SK-N-SH treated with all-trans-retinoic acid at 6 μM for 48 hours (cell line): ENCODE measurements around the gene SMYD3.

Source experiments
- SNAI2 ChIP-seq: fragments of 250-450 bp; sonication (Bioruptor Pico); IDR thresholded peaks from 2 replicates; pipeline ENCODE4 v1.5.0; 2020; ENCODE audit warnings: mild to moderate bottlenecking, moderate library complexity
- ZFP3 ChIP-seq: fragments of 250-450 bp; sonication (Bioruptor Pico); IDR thresholded peaks from 2 replicates; pipeline ENCODE4 v1.5.0; 2020; ENCODE audit warnings: mild to moderate bottlenecking, moderate library complexity
- ZFP30 ChIP-seq: fragments of 450-650 bp; formaldehyde crosslinking; IDR thresholded peaks from 2 replicates; pipeline ENCODE4 v1.5.0; 2022; ENCODE audit warnings: mild to moderate bottlenecking, moderate library complexity
- ZNF70 ChIP-seq: fragments of 450-650 bp; formaldehyde crosslinking; IDR thresholded peaks from 2 replicates; pipeline ENCODE4 v1.5.0; 2020; ENCODE audit warnings: mild to moderate bottlenecking, moderate library complexity
- TF ChIP-seq, protein P1 (sequence below): fragments of 250-450 bp; sonication (Bioruptor Pico); IDR thresholded peaks from 2 replicates; pipeline ENCODE4 v1.5.0; 2020; ENCODE audit warnings: mild to moderate bottlenecking, moderate library complexity

DNA sequence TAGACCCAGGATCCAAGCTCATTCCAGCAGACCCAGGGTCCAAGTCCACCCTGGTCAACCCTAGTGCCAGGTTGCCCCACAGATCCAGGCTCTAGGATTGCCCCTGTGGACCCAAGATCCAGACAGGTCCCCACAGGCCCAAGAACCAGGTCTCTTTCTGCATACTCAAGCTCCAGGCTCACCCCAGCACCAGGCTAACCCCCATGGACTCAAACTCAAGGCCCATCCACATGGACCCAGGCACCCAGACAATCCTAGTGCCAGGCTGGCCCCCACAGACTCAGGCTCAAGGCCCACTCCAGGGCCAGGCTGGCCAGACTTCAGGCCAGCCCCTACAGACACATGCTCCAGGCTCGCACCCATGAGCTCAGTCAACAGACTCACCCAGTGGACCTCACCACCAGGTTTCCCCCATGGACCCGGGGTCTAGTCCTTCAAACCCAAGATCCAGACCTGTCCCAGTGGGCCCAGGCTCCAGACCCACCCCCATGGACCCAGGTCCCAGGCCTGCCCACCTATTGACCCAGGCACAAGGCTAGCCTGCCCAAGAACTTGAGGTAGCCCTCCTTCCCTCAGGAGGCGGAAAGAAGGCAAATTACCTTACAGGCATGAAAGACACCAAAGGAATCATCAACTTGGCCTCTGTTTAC lies 124.4 kb downstream of the SMYD3 start:
- TF ChIP-seq ZFP3 (CRISPR knock-in tag) (no peak), ZFP30 (no peak), SNAI2 (no peak), ZNF70 (CRISPR knock-in tag) (no peak)
- TF ChIP-seq, protein P1, sequence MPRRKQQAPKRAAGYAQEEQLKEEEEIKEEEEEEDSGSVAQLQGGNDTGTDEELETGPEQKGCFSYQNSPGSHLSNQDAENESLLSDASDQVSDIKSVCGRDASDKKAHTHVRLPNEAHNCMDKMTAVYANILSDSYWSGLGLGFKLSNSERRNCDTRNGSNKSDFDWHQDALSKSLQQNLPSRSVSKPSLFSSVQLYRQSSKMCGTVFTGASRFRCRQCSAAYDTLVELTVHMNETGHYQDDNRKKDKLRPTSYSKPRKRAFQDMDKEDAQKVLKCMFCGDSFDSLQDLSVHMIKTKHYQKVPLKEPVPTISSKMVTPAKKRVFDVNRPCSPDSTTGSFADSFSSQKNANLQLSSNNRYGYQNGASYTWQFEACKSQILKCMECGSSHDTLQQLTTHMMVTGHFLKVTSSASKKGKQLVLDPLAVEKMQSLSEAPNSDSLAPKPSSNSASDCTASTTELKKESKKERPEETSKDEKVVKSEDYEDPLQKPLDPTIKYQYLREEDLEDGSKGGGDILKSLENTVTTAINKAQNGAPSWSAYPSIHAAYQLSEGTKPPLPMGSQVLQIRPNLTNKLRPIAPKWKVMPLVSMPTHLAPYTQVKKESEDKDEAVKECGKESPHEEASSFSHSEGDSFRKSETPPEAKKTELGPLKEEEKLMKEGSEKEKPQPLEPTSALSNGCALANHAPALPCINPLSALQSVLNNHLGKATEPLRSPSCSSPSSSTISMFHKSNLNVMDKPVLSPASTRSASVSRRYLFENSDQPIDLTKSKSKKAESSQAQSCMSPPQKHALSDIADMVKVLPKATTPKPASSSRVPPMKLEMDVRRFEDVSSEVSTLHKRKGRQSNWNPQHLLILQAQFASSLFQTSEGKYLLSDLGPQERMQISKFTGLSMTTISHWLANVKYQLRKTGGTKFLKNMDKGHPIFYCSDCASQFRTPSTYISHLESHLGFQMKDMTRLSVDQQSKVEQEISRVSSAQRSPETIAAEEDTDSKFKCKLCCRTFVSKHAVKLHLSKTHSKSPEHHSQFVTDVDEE (CRISPR knock-in tag) = no peak
